Cortex of kidney (tissue), 1 donor: ENCODE data around the gene MMP23B.
"Not testable (repeated sequence)": the region's sequence is repeated elsewhere in the genome, so short reads cannot be mapped to it uniquely, and the experiment has no call there.

Source experiments
- DNase-seq: peaks from one replicate; lab custom pipeline; 2025; lab: John Stamatoyannopoulos, UW

The MMP23B gene

DNA sequence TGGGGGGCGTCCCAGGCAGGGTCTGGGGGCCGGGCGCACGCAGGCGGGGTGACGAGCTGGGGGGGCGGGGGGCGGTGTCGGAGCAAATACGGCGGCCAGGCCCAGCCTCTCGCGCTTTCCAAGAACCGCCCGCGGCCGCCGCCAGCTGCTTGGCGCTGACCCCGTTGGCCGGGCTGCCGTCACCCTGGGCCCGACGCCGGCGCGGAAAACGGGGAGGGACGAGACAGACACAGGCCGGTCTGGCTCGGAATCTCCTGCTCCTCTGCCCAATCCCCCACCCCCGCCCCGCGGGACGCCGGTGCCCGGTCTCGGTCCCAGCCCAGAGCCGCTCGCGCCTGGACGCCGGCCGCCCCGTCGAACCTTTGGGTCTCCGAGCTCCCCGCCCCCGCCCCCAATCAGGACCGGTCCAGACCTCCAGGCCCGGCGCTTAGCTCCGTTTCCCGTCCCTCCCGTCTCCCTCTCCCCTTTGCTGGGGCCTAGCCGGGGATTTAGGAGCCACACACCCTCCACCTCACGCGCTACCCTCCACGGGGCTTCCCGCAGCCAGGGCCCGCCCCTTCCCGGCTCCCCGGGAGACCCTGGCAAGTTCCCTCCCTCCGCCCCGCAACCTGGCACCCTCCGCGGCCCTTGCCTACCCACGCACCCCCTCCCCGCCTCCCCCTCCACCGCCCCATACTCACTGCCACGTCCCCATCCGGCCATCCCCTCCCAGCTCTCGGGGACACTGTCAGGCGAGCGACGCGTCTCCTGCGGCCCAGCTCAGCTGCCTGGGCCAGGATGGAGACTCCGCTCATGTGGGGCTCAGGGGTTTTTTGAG lies 800 bp upstream of the MMP23B start:
- no peak for DNase-seq

DNA sequence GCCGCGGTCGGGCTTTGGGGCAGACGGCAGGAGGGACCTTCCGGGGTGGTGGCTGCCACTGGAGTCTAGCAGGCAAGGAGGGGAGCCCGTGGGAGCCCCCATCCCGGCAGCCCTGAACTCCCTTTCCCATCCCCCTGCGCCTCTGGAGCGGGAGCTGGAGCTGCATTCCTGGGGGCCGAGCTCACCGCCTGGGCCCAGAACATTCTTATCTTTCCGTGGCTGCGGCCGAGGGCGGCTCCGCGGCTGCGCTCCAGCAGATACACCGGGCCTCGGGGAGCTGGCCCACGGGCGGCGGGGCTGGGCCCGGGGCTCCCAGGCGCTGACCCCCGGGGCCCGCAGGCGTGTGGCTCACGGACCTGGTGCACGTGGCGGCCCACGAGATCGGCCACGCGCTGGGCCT lies 1.4 kb downstream of the MMP23B start:
- DNase-seq = not testable (repeated sequence)

DNA sequence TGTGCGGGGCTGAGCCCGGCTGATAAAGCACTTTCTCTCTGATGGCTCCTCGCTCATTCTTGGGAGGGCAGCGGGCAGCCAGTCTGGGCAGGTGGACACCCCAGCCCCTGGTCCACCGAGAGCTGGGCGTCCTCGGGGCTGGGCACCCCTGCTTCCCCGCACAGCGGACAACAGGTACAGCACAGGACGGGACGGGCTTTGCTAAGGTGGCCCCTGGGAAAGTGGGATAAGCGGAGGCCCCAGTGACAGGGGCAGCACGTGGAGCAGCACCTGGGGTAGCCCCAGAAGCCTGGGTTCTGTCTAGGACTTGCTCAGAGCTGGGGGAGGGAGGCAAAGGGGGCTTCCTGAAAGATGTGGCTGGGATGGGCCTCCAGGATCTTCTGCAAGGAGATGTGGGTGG lies 2.6 kb downstream of the MMP23B start:
- not testable (repeated sequence) for DNase-seq

DNA sequence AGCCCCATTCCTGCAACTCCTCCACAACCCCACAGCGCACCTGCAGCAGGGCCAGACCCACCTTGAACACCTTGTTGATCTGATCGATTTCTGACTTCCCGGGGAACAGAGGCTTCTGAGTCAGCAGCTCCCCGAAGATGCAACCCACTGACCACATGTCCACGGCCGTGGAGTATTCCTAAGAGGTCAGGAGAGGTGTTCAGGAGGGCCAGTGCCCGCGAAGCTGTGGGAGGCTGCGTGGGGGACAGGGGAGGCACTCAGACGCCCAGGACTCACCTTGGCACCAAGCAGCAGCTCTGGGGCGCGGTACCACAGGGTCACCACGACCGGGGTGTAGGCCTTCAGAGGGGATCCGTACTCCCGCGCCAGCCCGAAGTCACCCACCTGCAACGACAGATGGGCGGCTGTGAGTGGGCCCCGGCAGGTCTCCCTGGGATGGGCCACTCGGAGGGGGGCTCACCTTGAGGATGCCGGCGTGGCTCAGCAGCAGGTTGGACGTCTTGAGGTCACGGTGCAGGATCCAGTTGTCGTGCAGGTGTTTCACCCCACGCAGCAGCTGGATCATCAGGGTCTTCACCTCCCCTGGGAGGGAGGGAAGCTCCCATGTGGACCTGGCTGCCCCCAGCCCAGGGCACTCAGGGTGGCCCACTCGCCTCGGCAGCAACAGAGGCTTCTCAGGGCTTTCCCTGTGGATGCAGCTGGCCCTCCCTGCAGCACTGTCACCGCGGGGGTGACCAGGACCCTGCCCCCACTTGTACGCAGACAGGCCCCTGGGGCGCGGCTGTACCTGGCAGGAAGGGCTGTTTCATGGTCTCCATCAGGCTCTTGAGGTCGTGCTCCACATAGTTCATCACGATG lies 4.9 kb downstream of the MMP23B start:
- DNase-seq = not testable (repeated sequence)

DNA sequence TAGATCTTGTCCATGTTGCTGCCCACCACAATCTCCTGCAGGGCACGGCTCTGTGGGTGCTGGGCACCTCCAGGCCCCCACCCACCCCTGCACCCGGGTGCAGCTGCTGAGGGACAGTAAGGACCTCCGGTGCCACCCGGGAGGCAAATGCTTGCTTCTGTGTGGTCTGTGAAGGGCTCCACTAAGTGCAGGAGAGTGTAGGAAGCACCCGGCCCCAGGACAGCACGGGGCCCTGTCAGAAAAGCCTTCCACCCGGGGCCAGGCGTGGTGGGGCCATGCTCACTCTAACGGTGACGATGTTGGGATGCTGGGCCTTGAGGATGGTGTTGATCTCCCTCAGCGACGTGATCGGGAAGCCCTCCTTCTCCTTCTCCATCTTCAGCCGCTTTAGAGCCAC lies 5.5 kb downstream of the MMP23B start:
- not testable (repeated sequence) for DNase-seq

DNA sequence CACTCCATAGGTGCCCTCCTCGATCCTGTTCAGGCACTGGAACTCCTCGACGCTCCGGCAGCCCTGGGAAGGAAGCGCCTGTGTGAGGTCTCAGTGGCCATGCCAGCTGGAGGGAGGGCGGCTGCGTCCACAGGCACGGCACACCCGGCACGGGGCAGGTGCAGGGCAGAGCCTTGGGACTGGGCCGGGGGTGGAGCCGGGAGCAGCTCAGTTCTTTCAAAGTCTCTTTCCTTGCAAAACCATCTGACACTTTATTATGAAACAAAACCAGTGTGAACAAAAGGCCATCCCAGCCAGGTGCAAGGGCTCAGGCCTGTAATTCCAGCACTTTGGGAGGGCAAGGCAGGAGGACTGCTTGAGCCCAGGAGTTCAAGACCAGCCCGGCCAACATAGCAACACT lies 6.6 kb downstream of the MMP23B start:
- not testable (repeated sequence) for DNase-seq

DNA sequence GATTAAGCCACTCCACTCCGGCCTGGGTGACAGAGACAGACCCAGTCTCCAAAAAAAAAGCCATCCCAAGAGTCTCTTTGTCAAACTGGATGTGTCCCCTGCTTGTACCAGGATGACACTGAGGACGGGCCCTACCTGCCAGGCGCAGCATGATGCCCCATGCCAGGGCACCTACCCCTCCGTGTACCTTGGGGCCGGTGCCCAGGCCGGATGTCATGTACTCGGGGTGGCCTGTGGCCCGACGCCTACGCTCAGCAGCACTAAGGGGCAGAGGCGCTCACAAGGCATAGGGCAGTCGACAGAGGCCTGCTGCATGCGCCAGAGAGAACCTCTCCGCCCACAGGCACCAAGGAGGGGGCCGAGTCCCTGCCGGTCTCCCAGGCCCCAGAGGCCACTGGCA lies 7.4 kb downstream of the MMP23B start:
- DNase-seq = not testable (repeated sequence)

DNA sequence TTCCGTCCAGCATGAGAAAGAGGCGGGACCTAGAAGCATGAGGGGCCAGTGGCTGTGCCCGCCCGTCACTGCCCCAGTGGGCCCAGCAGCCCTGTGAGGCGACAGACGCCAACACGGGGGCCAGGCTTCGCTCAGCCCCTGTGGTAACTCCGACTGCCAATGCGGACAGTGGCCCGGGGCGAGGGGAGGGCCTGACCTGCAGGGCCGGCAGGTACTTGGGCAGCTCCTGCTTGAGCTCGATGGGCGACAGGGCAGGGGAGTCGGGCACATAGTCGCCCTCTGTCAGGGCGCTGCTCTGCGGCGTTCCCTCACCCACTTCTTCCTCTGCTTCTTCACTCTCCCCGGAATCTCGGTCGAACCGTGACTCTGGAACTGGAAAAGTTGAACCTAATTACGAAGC lies 8.1 kb downstream of the MMP23B start:
- DNase-seq = not testable (repeated sequence)

DNA sequence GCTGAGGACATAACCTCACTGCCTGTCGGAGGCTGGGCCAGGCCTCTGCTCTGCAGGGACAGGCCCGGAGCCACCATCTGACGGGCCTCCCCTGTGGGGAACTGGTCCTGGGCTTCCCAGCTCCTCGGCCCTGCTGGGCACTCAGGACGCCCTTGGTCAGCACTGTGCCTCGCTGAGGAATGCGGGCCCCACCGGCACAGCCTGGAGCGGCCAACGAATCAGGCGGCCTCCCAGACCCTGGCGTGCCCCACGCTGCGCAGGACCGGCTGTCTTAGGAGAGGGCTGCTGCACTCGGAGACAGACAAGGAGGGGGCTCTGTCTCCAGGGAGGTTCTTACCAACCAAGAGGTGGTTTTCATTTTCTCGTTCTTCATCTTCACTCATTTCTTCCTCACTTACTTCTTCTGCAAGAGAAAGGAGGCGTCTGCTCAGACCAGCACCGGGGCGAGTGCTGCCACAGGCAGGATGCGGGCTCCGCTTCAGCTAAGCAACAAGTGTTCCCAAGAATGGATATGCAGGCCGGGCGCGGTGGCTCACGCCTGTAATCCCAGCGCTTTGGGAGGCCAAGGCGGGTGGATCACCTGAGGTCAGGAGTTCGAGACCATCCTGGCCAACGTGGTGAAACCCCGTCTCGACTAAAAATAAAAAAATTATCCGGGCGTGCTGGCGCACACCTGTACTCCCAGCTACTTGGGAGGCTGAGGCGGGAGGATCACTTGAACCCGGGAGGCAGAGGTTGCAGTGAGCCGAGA lies 8.9 kb downstream of the MMP23B start:
- DNase-seq = not testable (repeated sequence)

DNA sequence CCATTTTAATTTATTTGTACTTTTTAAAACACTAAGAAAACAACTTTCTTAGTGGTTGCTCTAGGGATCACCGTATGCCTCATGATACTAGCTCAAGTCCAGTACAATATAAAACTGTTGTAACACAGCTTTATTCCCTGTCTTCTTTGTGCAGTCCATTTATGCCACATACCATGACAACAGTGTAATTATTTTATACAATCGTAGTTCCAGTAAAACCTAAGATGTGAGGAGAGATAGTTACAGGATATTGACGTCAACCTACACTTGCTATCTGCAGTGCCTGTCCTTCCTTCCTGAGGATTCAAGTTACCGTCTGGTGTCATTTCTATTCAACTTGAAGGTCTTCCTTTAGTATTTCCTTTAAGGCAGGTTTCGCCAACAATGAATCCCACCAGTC lies 14.4 kb downstream of the MMP23B start:
- not testable (repeated sequence) for DNase-seq

DNA sequence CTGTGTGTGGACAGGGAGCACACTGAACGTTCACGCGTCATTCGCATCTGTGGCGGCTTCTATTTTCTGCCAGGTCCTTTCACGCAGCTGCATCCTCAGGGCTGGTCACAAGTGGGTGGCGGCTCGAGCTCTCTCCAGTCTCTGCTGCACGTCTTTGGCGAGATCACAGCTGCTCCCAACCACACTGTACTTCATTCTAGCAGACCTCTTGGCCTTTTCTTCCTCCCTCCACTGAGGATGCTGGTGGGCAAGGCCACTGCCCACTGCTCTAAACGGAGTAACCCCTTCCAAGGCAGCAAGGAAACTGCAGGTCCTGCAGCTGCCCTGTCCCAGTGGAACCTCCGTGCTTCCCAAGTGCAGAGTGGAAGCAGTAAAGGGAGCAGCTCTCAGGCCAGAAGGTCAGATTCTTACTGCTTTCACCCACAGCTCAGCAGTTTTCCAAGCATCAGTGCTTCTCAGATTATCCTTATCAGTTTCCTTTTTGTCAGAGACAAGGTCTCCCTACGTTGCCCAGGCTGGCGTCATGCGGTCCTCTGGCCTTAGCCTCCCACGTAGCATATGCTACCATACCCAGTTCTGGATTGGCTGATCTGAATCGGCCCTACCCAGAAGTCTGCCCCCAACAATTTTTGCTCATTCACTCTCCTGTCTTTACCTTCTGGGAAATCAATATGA lies 15.7 kb downstream of the MMP23B start:
- DNase-seq = not testable (repeated sequence)

DNA sequence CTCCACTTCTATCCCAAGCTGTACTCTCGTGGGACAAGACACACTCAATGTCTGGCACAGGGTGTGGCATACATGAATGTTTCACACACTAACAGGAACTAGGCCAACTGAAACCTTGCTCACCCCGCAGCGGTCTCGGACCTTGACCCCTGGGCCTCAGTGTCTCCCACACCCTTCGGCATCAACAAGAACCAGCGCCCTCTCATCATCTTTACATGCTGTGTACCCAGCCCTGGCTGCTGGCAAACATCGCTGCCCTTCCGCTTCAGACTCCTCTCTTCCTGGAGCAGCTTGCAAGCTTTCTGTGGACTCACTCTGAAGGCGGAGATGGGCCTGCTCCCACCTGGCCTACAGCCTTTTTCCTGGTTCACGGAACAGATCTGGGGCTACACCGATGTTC lies 16.3 kb downstream of the MMP23B start:
- not testable (repeated sequence) for DNase-seq

DNA sequence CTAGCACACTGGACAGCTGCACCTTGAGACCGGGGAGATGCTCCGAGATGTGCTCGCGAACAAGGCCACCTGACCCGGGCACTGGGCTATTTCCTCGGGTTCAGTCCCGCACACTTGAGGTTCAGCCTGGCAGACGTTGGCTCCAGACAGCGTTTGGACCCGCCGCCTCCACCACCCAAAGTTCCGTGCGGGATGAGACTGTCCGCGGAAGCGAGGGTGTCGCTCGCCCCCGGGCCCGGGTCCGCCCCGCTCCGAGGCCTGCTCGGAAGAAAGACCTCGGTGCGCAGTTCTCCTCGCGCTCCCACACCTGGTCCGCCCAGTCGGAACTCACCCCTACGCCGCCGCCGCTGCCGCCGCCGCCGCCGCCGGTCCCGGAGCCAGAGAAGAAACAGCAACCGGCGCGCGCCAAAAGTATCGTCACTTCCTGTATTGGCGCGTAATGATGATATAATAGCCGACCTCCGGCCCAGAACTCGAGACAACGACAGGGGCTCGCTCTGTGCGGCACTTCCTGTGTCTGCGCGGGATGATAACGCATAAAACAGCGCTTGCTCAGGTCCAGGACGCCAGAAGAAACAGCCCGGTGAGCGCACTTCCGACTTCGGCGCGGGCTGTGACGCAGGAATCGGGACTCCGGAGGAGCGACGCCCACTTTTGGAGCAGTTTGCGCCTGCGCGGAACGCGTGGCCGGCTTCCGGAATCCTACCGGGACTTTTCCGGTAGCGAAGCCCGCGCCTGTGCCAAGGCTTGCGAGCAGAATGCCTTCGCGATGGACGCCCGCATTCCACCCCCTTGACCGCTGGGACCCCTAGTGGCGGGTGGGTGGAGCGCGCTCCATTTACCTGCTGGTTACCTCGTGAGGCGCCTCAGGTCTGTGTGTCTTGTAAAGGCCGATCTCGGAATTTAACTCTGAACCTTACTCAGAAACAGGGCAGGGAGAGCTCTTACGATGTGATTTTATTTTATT lies 26.9 kb downstream of the MMP23B start, which contains the start of gene CDK11B:
Gene CDK11B (minus strand): TSS at position 422 of the 967 bp plus-strand sequence. CDS start 1,519 bp downstream, outside the sequence.
- DNase-seq = not testable (repeated sequence)

DNA sequence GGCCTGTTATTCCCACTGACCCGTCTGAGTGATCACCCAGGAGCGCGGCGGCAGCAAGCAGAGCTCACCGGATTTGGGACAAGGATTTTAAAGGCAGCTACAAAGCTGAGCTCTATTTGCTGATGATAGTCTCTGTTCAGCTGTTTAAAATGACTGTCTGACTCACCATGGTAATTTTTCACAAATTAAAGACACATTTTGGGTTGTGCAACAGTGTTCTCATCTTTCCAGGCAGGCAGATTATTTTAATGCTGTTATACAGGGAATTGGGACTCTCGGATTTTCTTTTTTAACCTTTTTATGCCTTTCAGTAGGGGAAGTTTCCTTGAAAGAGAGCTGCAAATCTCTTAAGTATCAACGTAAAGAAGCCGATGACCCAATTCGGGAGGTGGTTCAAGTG lies 30.4 kb downstream of the MMP23B start:
- not testable (repeated sequence) for DNase-seq

DNA sequence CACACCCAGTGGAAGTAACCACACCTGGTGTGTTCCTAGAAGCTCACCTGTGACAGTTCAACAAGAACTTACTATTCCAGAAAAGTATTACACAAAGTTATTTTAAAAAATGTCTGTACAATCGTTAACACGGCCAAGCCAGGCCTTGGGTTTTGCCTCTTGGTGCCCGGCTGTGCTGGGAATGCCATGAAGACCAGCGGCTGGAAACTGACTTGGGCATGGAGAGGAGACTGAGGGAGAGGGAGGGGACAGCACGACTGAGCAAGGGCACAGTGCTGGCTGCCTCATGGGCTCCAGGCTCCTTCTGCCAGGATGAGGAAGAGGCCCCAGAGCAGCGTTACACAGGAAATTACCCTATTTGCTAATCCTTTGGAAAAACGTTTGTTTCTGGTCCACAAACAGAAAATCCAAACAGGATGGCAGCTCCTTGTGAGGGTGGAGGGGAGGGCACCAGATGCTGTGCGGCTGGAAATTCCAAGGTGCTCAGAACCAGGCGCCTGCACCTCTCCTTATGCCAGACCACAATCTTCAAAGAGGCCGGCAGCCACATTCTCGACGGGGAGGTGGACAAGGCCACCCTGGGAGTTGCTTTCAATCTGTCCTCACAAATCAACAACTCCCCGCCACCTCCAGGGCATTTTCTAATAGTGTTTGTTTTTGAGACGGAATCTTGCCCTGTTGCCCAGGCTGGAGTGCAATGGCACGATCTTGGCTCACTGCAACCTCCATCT lies 31.0 kb downstream of the MMP23B start:
- DNase-seq = not testable (repeated sequence)

DNA sequence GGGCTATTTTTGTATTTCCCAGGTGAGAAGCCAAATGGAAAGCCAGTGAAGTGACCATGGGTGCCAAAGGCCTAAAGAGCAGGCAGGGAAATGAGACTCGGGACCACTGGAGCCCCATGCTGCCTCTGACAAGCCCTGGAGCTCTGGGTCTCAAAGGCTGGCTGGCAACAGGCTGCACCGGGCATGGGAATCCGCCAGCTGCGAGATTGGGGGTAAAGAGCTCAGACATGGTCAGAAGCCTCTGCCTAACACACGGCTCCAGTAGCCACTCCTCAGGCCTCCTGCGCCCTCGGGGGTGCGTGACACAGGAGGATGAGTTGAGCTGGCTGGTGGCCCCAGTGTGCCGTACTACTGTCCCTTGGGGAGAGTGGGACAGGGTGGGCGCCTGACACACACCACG lies 32.3 kb downstream of the MMP23B start:
- DNase-seq = not testable (repeated sequence)

DNA sequence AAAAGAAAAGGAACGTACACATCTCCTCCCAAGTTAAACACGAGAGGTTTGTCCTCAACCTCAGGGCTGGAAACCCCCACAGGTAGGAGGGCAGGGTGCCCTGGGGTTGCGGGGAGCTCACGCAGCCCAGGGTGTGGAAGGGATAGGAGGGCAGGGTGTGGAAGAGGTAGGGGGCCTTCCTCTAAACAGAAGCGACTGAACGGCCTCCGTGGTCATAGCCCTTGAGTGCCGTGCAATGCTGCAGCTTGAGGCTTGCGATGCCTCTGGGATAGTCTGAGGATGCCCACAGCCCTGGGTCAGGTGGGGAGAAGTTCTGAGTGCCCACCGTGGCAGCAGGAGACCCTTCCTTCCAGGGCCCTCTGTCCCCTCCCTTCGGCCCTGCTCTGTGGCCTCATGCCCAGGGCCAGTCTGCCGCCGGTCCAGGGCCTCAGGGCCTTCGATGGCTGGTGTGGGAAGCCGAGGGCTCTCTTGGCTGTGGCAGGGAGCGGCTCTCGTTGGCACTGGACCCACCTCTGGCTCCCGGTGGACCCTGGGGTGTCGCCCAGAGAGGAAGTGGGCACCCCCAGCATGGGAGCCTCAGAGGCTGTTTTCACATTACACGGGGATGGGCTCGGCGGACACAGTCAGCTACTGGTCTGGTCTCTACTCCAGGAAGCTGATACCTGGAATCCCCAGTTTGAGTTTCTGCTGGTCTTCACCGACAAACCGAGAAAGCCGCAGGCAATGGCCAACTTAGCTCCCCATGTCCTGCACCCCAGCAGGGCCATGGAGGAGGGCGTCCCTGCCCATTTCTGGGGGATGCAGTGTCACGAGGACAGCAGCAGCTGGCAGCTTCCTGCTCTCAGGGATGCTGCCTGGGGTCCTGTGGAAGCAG lies 33.2 kb downstream of the MMP23B start:
- no peak for DNase-seq

DNA sequence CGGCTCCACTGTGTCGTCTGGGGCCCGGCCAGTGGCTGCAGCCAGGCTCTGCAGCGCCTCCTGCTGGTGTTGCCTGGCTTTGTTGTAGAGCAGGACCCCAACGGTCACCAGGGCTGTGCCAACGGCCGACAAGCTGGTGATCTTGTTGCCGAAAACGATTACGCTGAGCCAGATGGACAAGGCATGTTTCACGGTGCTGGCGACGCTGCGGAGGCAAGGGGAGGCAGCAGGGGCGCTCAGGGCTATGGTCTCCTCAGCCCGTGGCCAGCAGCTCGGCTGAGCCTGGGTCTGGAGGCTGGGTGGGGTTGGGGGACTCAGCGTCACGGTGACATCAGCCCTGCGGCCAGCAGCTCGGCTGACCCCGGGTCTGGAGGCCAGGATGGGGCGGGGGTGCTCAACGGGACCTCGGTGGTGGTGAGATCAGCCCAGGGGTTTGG lies 33.9 kb downstream of the MMP23B start:
- no peak for DNase-seq

DNA sequence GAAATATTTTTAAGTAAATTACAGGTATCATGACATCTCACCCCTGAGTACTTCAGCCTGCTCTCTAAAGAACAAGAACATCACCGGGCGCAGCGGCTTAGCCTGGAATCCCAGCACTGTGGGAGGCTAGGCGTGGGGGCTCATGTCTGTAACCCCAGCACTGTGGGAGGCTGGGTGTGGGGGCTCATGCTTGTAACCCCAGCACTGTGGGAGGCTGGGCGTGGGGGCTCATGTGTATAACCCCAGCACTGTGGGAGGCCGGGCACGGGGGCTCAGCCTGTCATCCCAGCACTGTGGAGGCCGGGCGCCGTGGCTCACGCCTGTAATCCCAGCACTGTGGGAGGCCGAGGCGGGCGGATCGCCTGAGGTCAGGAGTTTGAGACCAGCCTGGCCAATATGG lies 34.6 kb downstream of the MMP23B start:
- DNase-seq = no peak
